GM12878 (cell line): ENCODE results near the gene FCHSD2. TPM values are rescaled to one million over a fixed set of nuclear protein-coding genes. Genes with fewer than 3 reads are reported as not detected.
A peak's percentile ranks its signal among the peaks of the same experiment; 100 is the strongest.

Experiments used
- ATAC-seq: fragments of 200-7000 bp; cut with Tn5 transposase; 3 replicates; pipeline ENCODE4 v1.9.1; 2020; ENCODE audit warnings: mild to moderate bottlenecking, moderate library complexity
- BruUV-seq: library from RNA; stranded (reverse); fragments of 400-500 nt; replicated peaks from 2 replicates; lab custom pipeline; 2021; lab: Mats Ljungman, UMichigan
- CTCF ChIA-PET: fragments of 300-600 bp; sonication (Branson Sonifier 250); formaldehyde crosslinking; extraction: SDS; loops from one replicate; lab custom pipeline; 2021; ENCODE audit warnings: inconsistent platforms; lab: Yijun Ruan, JAX
- POLR2A ChIA-PET: fragments of 350-600 bp; formaldehyde crosslinking; extraction: SDS; loops from one replicate; lab custom pipeline; 2021; ENCODE audit warnings: inconsistent platforms; lab: Charles Lee
- RAD21 ChIA-PET: fragments of 300-600 bp; sonication (Branson Sonifier 250); formaldehyde crosslinking; loops from one replicate; lab custom pipeline; 2023; ENCODE audit warnings: antibody characterized with exemption; ENCODE audit not compliant: unreplicated experiment; lab: Charles Lee
- SMC1A ChIA-PET: fragments of 300-600 bp; sonication (Branson Sonifier 250); formaldehyde crosslinking; loops from one replicate; lab custom pipeline; 2023; ENCODE audit not compliant: unreplicated experiment, uncharacterized antibody; lab: Charles Lee
- DNase-seq: peaks from one replicate; pipeline ENCODE4 v3.0.0-alpha.2; 2011; ENCODE audit warnings: low read depth, low spot score
- FAIRE-seq: peaks from 3 replicates; lab custom pipeline; 2011; peaks lifted over from hg19 to GRCh38; lab: Jason Lieb, UNC
- H2AFZ ChIP-seq: 2 replicates; pipeline ENCODE4 v1.6.0; 2011; ENCODE audit warnings: low read depth, low read length, control low read depth; ENCODE audit not compliant: control insufficient read depth
- H3K27ac ChIP-seq: 2 replicates; pipeline ENCODE4 v1.5.1; 2011; ENCODE audit warnings: control low read depth; ENCODE audit not compliant: control insufficient read depth, insufficient read depth
- H3K27me3 ChIP-seq, 2 experiments: replicated peaks in 1 of 2; 2 replicates each; pipeline versions ENCODE4 v1.6.0 to v1.6.1; 2011; ENCODE audit warnings: low read length in 1 of 2; ENCODE audit not compliant: control insufficient read depth in 2 of 2, insufficient read depth in 2 of 2
- H3K36me3 ChIP-seq, 2 experiments: 2 replicates each; pipeline ENCODE4 v1.5.1; 2011; ENCODE audit warnings: low read length in 1 of 2; ENCODE audit not compliant: control insufficient read depth in 2 of 2, insufficient read depth in 2 of 2
- H3K4me1 ChIP-seq: 2 replicates; pipeline ENCODE4 v1.6.1; 2011; ENCODE audit warnings: mild to moderate bottlenecking, low read length, moderate library complexity, mixed read lengths; ENCODE audit not compliant: control insufficient read depth, insufficient read depth
- H3K4me2 ChIP-seq: 2 replicates; pipeline ENCODE4 v1.6.0; 2011; ENCODE audit warnings: control low read depth; ENCODE audit not compliant: control insufficient read depth, insufficient read depth
- H3K4me3 ChIP-seq: fragments of 200-600 bp; sonication (generic); 2 replicates; pipeline ENCODE4 v1.5.1; 2016
- H3K79me2 ChIP-seq: 2 replicates; pipeline ENCODE4 v1.6.0; 2011; ENCODE audit warnings: low read length; ENCODE audit not compliant: control insufficient read depth, insufficient read depth
- H3K9ac ChIP-seq: 2 replicates; pipeline ENCODE4 v1.8.0; 2011; ENCODE audit warnings: low read length, control low read depth, mixed read lengths; ENCODE audit not compliant: control insufficient read depth, insufficient read depth
- H3K9me3 ChIP-seq: replicated peaks from 3 replicates; pipeline ENCODE4 v1.5.1; 2011; ENCODE audit warnings: mild to moderate bottlenecking, low read length; ENCODE audit not compliant: control insufficient read depth, insufficient read depth
- H4K20me1 ChIP-seq: 2 replicates; pipeline ENCODE4 v1.6.0; 2011; ENCODE audit not compliant: control insufficient read depth, insufficient read depth
- BHLHE40 ChIP-seq, 2 experiments: fragments of 450-650 bp in 1 of 2; IDR thresholded peaks; 2 replicates each; pipeline ENCODE4 v1.6.1; 2011 to 2017; ENCODE audit warnings: low read depth in 2 of 2, borderline replicate concordance in 1 of 2, improper control_type of control experiment in 1 of 2, low read length in 1 of 2, mild to moderate bottlenecking in 1 of 2
- FOXK2 ChIP-seq: fragments of 450-650 bp; IDR thresholded peaks from 2 replicates; pipeline ENCODE4 v1.6.1; 2017; ENCODE audit warnings: mild to moderate bottlenecking, moderate library complexity
- IKZF1 ChIP-seq: fragments of 450-650 bp; conservative IDR thresholded peaks from 2 replicates; pipeline ENCODE4 v1.6.1; 2017; ENCODE audit warnings: antibody characterized with exemption, mild to moderate bottlenecking
- MAX ChIP-seq: IDR thresholded peaks from 2 replicates; pipeline ENCODE4 v1.6.1; 2012; ENCODE audit warnings: low read depth, low read length, improper control_type of control experiment
- MYC ChIP-seq: IDR thresholded peaks from 2 replicates; pipeline ENCODE4 v1.6.1; 2011; ENCODE audit warnings: mild to moderate bottlenecking, low read length, moderate library complexity, inconsistent platforms; ENCODE audit not compliant: insufficient read depth, insufficient replicate concordance, insufficient read length, severe bottlenecking
- PRDM15 ChIP-seq: fragments of 450-650 bp; formaldehyde crosslinking; IDR thresholded peaks from 2 replicates; pipeline ENCODE4 v1.4.0; 2020; ENCODE audit warnings: mild to moderate bottlenecking, moderate library complexity
- SMAD5 ChIP-seq: IDR thresholded peaks from 2 replicates; pipeline ENCODE4 v1.6.1; 2016; ENCODE audit warnings: antibody characterized with exemption, low read depth
- TBL1XR1 ChIP-seq: IDR thresholded peaks from 2 replicates; pipeline ENCODE4 v1.6.1; 2012; ENCODE audit warnings: low read depth, low read length, improper control_type of control experiment
- ZNF622 ChIP-seq: fragments of 450-650 bp; IDR thresholded peaks from 2 replicates; pipeline ENCODE4 v1.6.1; 2017; ENCODE audit warnings: mild to moderate bottlenecking, inconsistent platforms
- WGBS: methylation state at CpG from one replicate; pipeline ENCODE4 v1.1.6; 2016; ENCODE audit warnings: low lambda C conversion rate; ENCODE audit not compliant: insufficient replicate concordance, insufficient coverage; ENCODE audit errors: missing lambda C conversion rate; 5-methylcytosine and 5-hydroxymethylcytosine counted together
- in situ Hi-C: fragments of 300-500 bp; cut with MboI; formaldehyde crosslinking; loops from 9 replicates; pipeline ENCODE4 v1.14.3; 2018; ENCODE audit warnings: mixed read lengths
- intact Hi-C: fragments of 100-400 bp; cut with micrococcal nuclease; formaldehyde crosslinking; loops from one replicate; pipeline ENCODE4 v1.14.2; 2022; ENCODE audit not compliant: unreplicated experiment
- polyA plus RNA-seq, 11 experiments: library from polyadenylated mRNA; depleted of rRNA in 4 of 11; unstranded in 6 of 11; stranded (reverse) in 5 of 11; fragments of >200 nt; fragmentation: Nextera tagmentation in 4 of 11; fragmentation: Illumina TruSeq in 1 of 11; extraction: Ambion mirVana in 4 of 11; extraction: Trizol in 1 of 11; gene quantifications; 1 replicate in 1 of 11; 2 replicates in 10 of 11; pipeline versions ENCODE4 v1.2.1 to v1.2.3, GENCODE V29; 2011 to 2016; ENCODE audit warnings: inconsistent platforms in 2 of 11, missing spikeins in 2 of 11, low read depth in 1 of 11
- total RNA-seq, 4 experiments: library from RNA; depleted of rRNA in 3 of 4; stranded (reverse); fragments of >200 nt in 3 of 4; fragmentation: Illumina TruSeq in 1 of 4; extraction: Trizol in 1 of 4; gene quantifications; 2 replicates each; pipeline versions ENCODE4 v1.2.1 to v1.2.3, GENCODE V29; 2013 to 2021
- TF ChIP-seq, protein P1 (sequence below): IDR thresholded peaks from 2 replicates; pipeline ENCODE4 v1.6.1; 2011; ENCODE audit warnings: low read depth, low read length, improper control_type of control experiment, borderline replicate concordance
- TF ChIP-seq, protein P2 (sequence below): IDR thresholded peaks from 2 replicates; pipeline ENCODE4 v1.6.1; 2011; ENCODE audit warnings: low read depth, mild to moderate bottlenecking, low read length, moderate library complexity, borderline replicate concordance; ENCODE audit errors: extremely low read depth

Gene FCHSD2
- total and polyA plus RNA-seq, 10 of the 15 experiments (the other 5 are each of a cell fraction or from before 2014, with no cell fraction given) = 13.2 to 89.8 (median 47.8) TPM

- TF ChIP-seq, protein P1, sequence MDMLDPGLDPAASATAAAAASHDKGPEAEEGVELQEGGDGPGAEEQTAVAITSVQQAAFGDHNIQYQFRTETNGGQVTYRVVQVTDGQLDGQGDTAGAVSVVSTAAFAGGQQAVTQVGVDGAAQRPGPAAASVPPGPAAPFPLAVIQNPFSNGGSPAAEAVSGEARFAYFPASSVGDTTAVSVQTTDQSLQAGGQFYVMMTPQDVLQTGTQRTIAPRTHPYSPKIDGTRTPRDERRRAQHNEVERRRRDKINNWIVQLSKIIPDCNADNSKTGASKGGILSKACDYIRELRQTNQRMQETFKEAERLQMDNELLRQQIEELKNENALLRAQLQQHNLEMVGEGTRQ = peak; percentile 19; the same call in 1 of the 2 replicates
- peak; percentile 72; the same call in 1 of the 2 replicates for TF ChIP-seq SMAD5
- no peak for TF ChIP-seq FOXK2
- no peak for TF ChIP-seq MYC
- TF ChIP-seq, protein P2, sequence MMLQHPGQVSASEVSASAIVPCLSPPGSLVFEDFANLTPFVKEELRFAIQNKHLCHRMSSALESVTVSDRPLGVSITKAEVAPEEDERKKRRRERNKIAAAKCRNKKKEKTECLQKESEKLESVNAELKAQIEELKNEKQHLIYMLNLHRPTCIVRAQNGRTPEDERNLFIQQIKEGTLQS = no peak
- peak; percentile 97 for TF ChIP-seq IKZF1
These were observed 10.9 kb upstream of the FCHSD2 start (continued) for GRCh38 chr11:73152861-73153483.

- intact Hi-C loops = loop anchor here (2.0 to 10.0 kb wide), 3 partner anchors 173 to 407 kb away; no protein-coding TSS in a partner anchor
- peak; percentile 16 for ATAC-seq
- H2AFZ ChIP-seq = no peak overlapping the region
- H3K4me1 ChIP-seq = peaks cover 93% of the 10 kb centered on the region
- BruUV-seq = no TSS peak
- peak overlapping the region; percentile 73 for H3K4me2 ChIP-seq
- ChIA-PET CTCF (interaction anchor here (0.7 to 3.6 kb wide), 4 partner anchors 9 to 152 kb away, joined by 3 to 26 read pairs (median 16); partner anchors contain the start of gene FCHSD2), SMC1A (interaction anchor here (0.8 to 37.3 kb wide), 5 partner anchors 10 to 415 kb away, joined by 3 to 926 read pairs (median 8); partner anchors contain the start of gene FCHSD2), POLR2A (interaction anchor here (1.3 to 18.6 kb wide), 4 partner anchors 9 to 336 kb away, joined by 3 to 384 read pairs (median 21); partner anchors contain the start of gene FCHSD2), RAD21 (interaction anchor here (4.4 to 22.1 kb wide), 3 partner anchors 7 to 25 kb away, joined by 39 to 441 read pairs (median 441); partner anchors contain the start of gene FCHSD2)
- peak overlapping the region; percentile 98 for H3K27ac ChIP-seq
- no peak for FAIRE-seq
- H3K27me3 ChIP-seq = no peaks in the 10 kb centered on the region
- H3K9me3 ChIP-seq = no peaks in the 10 kb centered on the region
- H3K9ac ChIP-seq = peak overlapping the region; percentile 83
- peaks cover 10% of the 10 kb centered on the region for H3K79me2 ChIP-seq
- no peaks in the 10 kb centered on the region for H3K36me3 ChIP-seq
- 8% methylated on average over 6 of the region's 6 CpGs for WGBS
- H3K4me3 ChIP-seq = peak overlapping the region; percentile 2; the same call in 1 of the 2 replicates
- H4K20me1 ChIP-seq = no peaks in the 10 kb centered on the region
- in situ Hi-C loops = no loop called here
- no peak for DNase-seq
- TF ChIP-seq ZNF622 (no peak), BHLHE40 (IDR thresholded peaks at IDR 0.05; ENCODE audit: borderline replicate concordance in 1 of 2, low read depth in 2 of 2, low read length in 1 of 2) (peak; percentile 48 to 64; a peak in 1 of 4 replicates), MAX (peak; percentile 18; the same call in 1 of the 2 replicates), TBL1XR1 (0 out of 2 replicates have a peak, but pooled peaks have one; percentile 34), PRDM15 (peak; percentile 96)
These were observed 10.2 kb upstream of the FCHSD2 start for GRCh38 chr11:73152086-73152853.
